ENCODE results near the gene PCDHAC1. TPM values are rescaled to one million over a fixed set of nuclear protein-coding genes. Genes with fewer than 3 reads are reported as not detected.

Gene PCDHAC1
- total RNA-seq, 2 experiments from 2014 or later: not detected

- POLR2A ChIA-PET: no interaction called here
- DNase-seq: no peak
- H3K36me3 Mint-ChIP-seq (ENCODE audit: low read depth): no peaks in the 10 kb centered on the region
- H3K27me3 Mint-ChIP-seq: no peaks in the 10 kb centered on the region
- H3K4me1 Mint-ChIP-seq: no peaks in the 10 kb centered on the region
- CTCF ChIA-PET: no interaction called here
- no peak overlapping the region for H3K27ac Mint-ChIP-seq
- H3K4me3 Mint-ChIP-seq: no peak overlapping the region
- H3K9me3 Mint-ChIP-seq: no peaks in the 10 kb centered on the region
Measured at GRCh38 chr5:140934964-140935606, 9.0 kb downstream of the PCDHAC1 start.

DNA sequence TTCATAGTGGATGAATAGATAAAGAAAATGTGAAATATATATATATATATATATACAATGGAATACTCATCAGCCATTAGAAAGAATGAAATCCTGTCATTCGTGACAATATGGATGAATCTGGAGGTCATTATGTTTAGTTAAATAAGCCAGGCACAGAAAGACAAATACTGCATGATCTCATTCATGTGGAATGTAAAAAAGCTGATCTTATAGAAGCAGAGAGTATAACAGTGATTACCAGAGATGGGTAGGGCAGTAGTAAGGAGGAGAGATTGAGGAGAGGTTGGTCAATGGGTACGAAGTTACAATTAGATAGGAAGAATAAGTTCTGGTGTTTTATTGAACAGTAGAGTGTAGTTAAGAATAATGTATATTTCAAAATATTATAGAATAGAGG lies 20.5 kb downstream of the PCDHAC1 start:
- Mint-ChIP-seq H3K27ac (no peak overlapping the region), H3K4me3 (no peak overlapping the region), H3K27me3 (no peaks in the 10 kb centered on the region), H3K9me3 (peaks cover 4% of the 10 kb centered on the region), H3K4me1 (no peaks in the 10 kb centered on the region), H3K36me3 (ENCODE audit: low read depth) (no peaks in the 10 kb centered on the region)
- DNase-seq: no peak
- CTCF ChIA-PET: no interaction called here
- POLR2A ChIA-PET: no interaction called here

DNA sequence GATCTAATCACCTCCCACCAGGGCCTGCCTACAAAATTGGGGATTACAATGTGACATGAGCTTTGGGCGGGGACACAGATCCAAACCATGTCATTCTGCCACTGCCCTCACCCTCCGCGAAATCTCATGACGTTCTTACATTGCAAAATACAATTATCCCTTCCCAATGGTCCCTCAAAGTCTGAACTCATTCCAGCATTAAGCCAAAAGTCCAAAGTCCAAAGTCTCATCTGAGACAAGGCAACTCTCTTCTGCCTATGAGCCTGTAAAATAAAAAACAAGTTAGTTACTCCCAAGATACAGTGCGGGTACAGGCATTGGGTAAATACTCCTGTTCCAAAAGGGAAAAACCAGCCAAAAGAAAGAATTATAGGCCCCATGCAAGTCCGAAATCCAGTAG lies 25.5 kb downstream of the PCDHAC1 start:
- no peaks in the 10 kb centered on the region for H3K36me3 Mint-ChIP-seq (ENCODE audit: low read depth)
- no peak overlapping the region for H3K4me3 Mint-ChIP-seq
- no peak overlapping the region for H3K27ac Mint-ChIP-seq
- H3K9me3 Mint-ChIP-seq: peaks cover 3% of the 10 kb centered on the region
- no peaks in the 10 kb centered on the region for H3K27me3 Mint-ChIP-seq
- CTCF ChIA-PET: no interaction called here
- no peak for DNase-seq
- POLR2A ChIA-PET: no interaction called here
- H3K4me1 Mint-ChIP-seq: no peaks in the 10 kb centered on the region

- no peaks in the 10 kb centered on the region for H3K4me1 Mint-ChIP-seq
Measured at GRCh38 chr5:140953234-140953633, 27.1 kb downstream of the PCDHAC1 start.

GRCh38 chr5:140962190-140962589 lies 36.1 kb downstream of the PCDHAC1 start:
- no peak for DNase-seq
- CTCF ChIA-PET: no interaction called here
- POLR2A ChIA-PET: no interaction called here
- H3K27me3 Mint-ChIP-seq: peaks cover 16% of the 10 kb centered on the region
- H3K36me3 Mint-ChIP-seq (ENCODE audit: low read depth): no peaks in the 10 kb centered on the region
- peaks cover 3% of the 10 kb centered on the region for H3K9me3 Mint-ChIP-seq
- H3K4me1 Mint-ChIP-seq: no peaks in the 10 kb centered on the region
- H3K4me3 Mint-ChIP-seq: no peak overlapping the region
- H3K27ac Mint-ChIP-seq: no peak overlapping the region

More at GRCh38 chr5:140953234-140953633, 27.1 kb downstream of the PCDHAC1 start:
- ChIA-PET POLR2A (no interaction called here), CTCF (no interaction called here)
- H3K4me3 Mint-ChIP-seq: no peak overlapping the region
- H3K9me3 Mint-ChIP-seq: peaks cover 3% of the 10 kb centered on the region
- no peaks in the 10 kb centered on the region for H3K36me3 Mint-ChIP-seq (ENCODE audit: low read depth)
- no peaks in the 10 kb centered on the region for H3K27me3 Mint-ChIP-seq
- no peak for DNase-seq
- H3K27ac Mint-ChIP-seq: no peak overlapping the region

DNA sequence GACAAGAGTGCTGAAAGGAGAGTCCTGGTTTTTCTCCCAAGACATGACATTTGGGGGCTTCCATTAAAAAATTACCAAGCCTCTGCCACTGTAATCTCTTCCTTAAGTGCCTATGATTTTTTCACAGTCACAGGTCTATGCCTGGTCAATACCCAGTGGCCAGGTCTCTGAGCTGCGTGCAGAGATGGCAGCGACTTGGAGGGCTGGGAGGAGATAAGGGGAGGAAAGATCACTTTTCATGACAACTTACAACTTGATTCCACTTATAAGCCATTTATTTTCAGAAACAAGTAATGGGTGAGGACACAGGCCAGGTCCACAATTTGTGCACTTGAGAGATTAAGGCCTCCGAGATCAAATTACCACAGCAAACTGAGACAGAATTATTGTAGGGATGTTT lies 38.3 kb downstream of the PCDHAC1 start:
- no peak overlapping the region for H3K27ac Mint-ChIP-seq
- POLR2A ChIA-PET: no interaction called here
- no peaks in the 10 kb centered on the region for H3K4me1 Mint-ChIP-seq

DNA sequence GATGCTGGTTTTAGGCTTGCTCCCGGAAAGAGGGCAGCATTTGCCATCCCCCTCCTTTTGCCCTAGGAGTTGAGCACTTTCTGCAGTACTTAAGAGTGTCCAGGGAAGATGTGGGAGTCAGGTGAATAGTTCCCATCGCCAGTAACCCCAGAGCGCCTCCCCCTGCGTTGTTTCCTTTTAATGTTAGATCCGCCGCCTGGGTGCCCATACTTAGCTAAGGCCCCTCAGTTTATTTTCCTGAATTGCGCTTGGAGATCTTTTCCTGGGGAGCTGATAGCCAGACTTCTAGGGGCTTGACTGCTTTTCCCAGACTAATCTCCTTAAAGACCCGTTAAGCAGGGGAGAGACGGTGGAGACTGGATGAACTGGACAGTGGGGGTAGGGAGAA lies 39.8 kb downstream of the PCDHAC1 start:
- POLR2A ChIA-PET: no interaction called here
- H3K36me3 Mint-ChIP-seq (ENCODE audit: low read depth): no peaks in the 10 kb centered on the region
- peaks cover 3% of the 10 kb centered on the region for H3K9me3 Mint-ChIP-seq
- DNase-seq: no peak
- no peak overlapping the region for H3K27ac Mint-ChIP-seq
- peaks cover 24% of the 10 kb centered on the region for H3K27me3 Mint-ChIP-seq
- CTCF ChIA-PET: no interaction called here
- no peak overlapping the region for H3K4me3 Mint-ChIP-seq
- H3K4me1 Mint-ChIP-seq: no peaks in the 10 kb centered on the region

More for the DNA sequence above, 38.3 kb downstream of the PCDHAC1 start:
- CTCF ChIA-PET: no interaction called here
- DNase-seq: no peak
- peaks cover 24% of the 10 kb centered on the region for H3K27me3 Mint-ChIP-seq
- H3K9me3 Mint-ChIP-seq: peaks cover 3% of the 10 kb centered on the region
- no peak overlapping the region for H3K4me3 Mint-ChIP-seq
- H3K36me3 Mint-ChIP-seq (ENCODE audit: low read depth): no peaks in the 10 kb centered on the region

GRCh38 chr5:140966293-140967225 lies 40.5 kb downstream of the PCDHAC1 start, which contains the start of gene PCDHAC2:
TSS of gene PCDHAC2 (plus strand) at chr5:140966476. CDS start at chr5:140966767, 291 bp downstream.
- no peak within 1 kb of the TSS for H3K4me3 Mint-ChIP-seq
- DNase-seq: no peak
- H3K27me3 Mint-ChIP-seq: peaks cover 24% of the 10 kb centered on the region
- CTCF ChIA-PET: no interaction called here
- no peaks in the 10 kb centered on the region for H3K36me3 Mint-ChIP-seq (ENCODE audit: low read depth)
- POLR2A ChIA-PET: no interaction called here
- H3K9me3 Mint-ChIP-seq: peaks cover 3% of the 10 kb centered on the region
- no peak within 1 kb of the TSS for H3K27ac Mint-ChIP-seq
- H3K4me1 Mint-ChIP-seq: no peaks in the 10 kb centered on the region

- Mint-ChIP-seq H3K4me1 (no peaks in the 10 kb centered on the region), H3K27me3 (peaks cover 24% of the 10 kb centered on the region), H3K9me3 (peaks cover 3% of the 10 kb centered on the region), H3K36me3 (ENCODE audit: low read depth) (no peaks in the 10 kb centered on the region), H3K27ac (no peak overlapping the region), H3K4me3 (no peak overlapping the region)
- no peak for DNase-seq
- ChIA-PET POLR2A (no interaction called here), CTCF (no interaction called here)
Measured at GRCh38 chr5:140967226-140967893, 41.3 kb downstream of the PCDHAC1 start.

DNA sequence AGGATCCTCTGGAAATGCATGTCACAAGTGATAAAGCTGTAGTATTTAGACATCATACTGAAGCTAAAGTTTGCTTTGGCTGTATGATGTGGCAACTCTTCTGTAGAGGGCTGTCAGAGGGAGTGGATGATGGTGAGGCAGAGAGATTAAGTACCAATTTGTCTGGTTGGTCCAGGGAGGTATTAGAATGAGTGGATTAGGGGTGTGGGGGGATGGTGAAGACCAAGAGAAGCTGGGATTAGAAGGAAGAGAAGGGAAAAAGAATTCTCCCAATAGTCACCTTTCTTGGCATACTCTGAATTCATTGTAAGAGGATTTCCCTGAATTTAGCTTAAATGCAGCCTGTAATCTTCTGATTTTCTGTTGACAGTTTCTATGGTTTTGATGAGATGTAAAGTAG lies 43.8 kb downstream of the PCDHAC1 start:
- H3K9me3 Mint-ChIP-seq: peaks cover 3% of the 10 kb centered on the region
- POLR2A ChIA-PET: no interaction called here
- no peaks in the 10 kb centered on the region for H3K4me1 Mint-ChIP-seq
- no peaks in the 10 kb centered on the region for H3K36me3 Mint-ChIP-seq (ENCODE audit: low read depth)
- H3K27me3 Mint-ChIP-seq: peaks cover 16% of the 10 kb centered on the region
- H3K27ac Mint-ChIP-seq: no peak overlapping the region
- DNase-seq: no peak
- CTCF ChIA-PET: interaction anchor here (1.4 kb wide), 1 partner anchor 11 kb away, joined by 4 read pairs; no protein-coding TSS in a partner anchor
- H3K4me3 Mint-ChIP-seq: no peak overlapping the region

DNA sequence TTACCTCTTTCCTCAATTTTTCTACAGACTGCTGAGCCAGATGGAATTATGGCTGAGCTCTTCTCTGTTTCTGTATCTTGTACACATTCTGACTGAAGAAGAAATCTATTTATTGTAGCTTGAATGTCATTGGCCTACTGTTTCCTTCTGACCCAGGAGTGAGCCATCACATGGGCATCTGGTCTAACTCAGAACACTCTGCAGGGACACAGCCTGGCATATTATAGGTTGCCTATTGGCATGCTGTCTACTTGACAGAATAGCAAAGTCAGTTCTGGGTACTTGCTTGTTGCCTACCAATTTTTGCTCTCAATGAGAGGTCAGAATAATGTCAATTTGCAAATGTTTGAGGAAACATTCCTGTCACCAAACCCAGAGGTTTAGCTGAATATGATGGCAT lies 47.5 kb downstream of the PCDHAC1 start:
- CTCF ChIA-PET: no interaction called here
- no peaks in the 10 kb centered on the region for H3K36me3 Mint-ChIP-seq (ENCODE audit: low read depth)
- no peaks in the 10 kb centered on the region for H3K27me3 Mint-ChIP-seq
- no peaks in the 10 kb centered on the region for H3K4me1 Mint-ChIP-seq
- no peak overlapping the region for H3K27ac Mint-ChIP-seq
- no peaks in the 10 kb centered on the region for H3K9me3 Mint-ChIP-seq
- H3K4me3 Mint-ChIP-seq: no peak overlapping the region
- POLR2A ChIA-PET: no interaction called here
- no peak for DNase-seq

DNA sequence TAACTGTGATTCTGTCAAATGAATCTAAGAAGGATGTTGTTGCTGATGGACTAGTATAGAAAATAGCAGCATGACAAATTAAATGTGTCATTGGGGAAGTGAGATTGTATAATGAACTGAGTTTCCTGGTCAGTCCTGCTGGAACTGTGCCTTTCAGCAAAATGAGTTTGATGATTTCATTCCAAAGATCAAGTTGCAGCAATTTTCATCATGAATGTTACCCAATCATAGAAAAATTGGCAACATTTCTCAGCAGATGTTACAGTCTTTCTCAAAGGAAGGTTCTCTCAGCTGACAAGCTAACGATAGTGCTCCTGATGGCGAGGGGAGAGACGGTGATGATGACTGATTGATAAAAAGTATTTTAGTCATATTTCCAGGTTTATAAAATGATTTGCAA lies 50.9 kb downstream of the PCDHAC1 start:
- ChIA-PET POLR2A (no interaction called here), CTCF (no interaction called here)
- no peaks in the 10 kb centered on the region for H3K36me3 Mint-ChIP-seq (ENCODE audit: low read depth)
- H3K27ac Mint-ChIP-seq: no peak overlapping the region
- H3K27me3 Mint-ChIP-seq: no peaks in the 10 kb centered on the region
- H3K9me3 Mint-ChIP-seq: no peaks in the 10 kb centered on the region
- no peak for DNase-seq
- H3K4me1 Mint-ChIP-seq: no peaks in the 10 kb centered on the region
- no peak overlapping the region for H3K4me3 Mint-ChIP-seq

- POLR2A ChIA-PET: no interaction called here
- no peaks in the 10 kb centered on the region for H3K36me3 Mint-ChIP-seq (ENCODE audit: low read depth)
- H3K27ac Mint-ChIP-seq: no peak overlapping the region
- no peak for DNase-seq
- no peaks in the 10 kb centered on the region for H3K9me3 Mint-ChIP-seq
- no peak overlapping the region for H3K4me3 Mint-ChIP-seq
- CTCF ChIA-PET: no interaction called here
- H3K4me1 Mint-ChIP-seq: no peaks in the 10 kb centered on the region
- no peaks in the 10 kb centered on the region for H3K27me3 Mint-ChIP-seq
Measured at GRCh38 chr5:140978260-140978659, 52.2 kb downstream of the PCDHAC1 start.

Data from activated CD4-positive, alpha-beta memory T cell treated with anti-CD3 and anti-CD28 coated beads, Interleukin-2, amount 10 ng/mL, durations not matched to agents 7 days and 5 days (primary cell).